ENCODE measurements around the gene RHBDL2.

- TF ChIP-seq POLR2A (IDR thresholded peaks at IDR 0.05), result no peak
- TF ChIP-seq CTCF (IDR thresholded peaks at IDR 0.05), result no peak
Observed at GRCh38 chr1:38932571-38932970, 9.1 kb downstream of the RHBDL2 start.

Measured in lower leg skin (tissue), 3 donors.